DMS79 treated with DMSO at 0.1 percent for 48 hours (cell line): ENCODE measurements around the gene DHRS7B.
A peak's percentile ranks its signal among the peaks of the same experiment; 100 is the strongest.
"Not testable (repeated sequence)": the region's sequence is repeated elsewhere in the genome, so short reads cannot be mapped to it uniquely, and the experiment has no call there.

Experiments
- DNase-seq: peaks from one replicate; lab custom pipeline; 2025; lab: John Stamatoyannopoulos, UW

Gene DHRS7B

GRCh38 chr17:21209511-21210175 is 82.9 kb downstream of the DHRS7B start:
- peak; percentile 32 for DNase-seq

DNA sequence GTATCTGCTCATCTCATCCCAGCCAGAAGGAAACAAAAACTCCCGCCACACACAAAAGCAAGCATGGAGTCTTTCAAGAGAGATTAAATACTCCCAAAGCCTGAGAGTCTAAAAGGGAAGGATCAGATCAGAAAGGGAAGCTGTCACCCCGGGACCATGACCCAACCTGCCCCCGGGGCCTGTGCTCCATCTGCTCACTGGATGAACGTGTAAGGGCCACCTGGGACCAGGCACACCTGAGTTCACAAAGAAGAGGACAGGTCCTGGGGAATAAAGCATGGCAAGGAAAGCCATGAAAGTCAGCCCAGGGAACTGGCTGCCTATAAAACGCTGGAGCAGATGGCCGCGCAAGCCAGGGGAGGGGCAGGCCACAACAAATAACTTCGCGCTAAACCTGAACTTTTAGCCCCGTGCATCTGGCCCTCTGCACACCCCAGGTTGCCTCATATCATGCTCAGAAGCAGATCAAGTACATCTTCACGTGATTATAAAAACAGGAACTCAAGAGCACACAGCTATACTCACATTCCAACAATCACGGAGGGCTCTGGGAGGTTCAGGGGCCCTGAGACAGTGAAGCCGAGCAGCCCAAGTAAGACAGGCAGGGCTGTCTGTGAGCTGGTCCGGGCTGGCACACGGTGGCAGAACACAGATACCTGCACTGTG is 83.8 kb downstream of the DHRS7B start:
- DNase-seq: peak; percentile 36

DNA sequence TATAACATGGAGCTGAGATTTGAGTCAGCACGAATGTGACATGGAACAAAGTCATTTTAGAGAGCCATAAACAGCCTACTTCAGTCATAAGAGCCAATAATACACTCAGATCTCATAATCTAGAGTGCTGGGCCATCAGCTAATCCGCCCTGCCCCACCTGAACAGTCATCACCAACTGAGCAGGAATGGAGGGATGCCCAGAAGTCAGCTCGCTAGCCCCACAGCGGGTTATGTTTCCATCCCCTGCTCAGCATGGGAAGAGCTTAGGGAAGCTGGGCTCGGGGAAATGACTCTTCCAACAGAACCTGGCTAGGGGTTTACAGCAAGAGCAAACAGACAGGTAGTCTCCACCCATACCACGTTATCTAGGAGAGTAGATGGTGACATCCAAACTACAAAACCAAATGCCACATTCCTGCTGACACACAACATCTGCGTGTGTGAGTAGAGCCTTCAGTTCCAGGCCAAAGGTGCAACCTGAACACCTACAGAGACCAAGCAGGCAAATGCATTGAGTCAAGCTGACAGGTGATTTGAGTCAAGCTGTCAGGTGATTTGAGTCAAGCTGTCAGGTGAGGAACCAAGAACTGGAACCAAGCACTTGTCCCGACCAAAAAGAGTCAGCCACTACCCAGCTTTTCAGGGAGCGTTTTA is 85.2 kb downstream of the DHRS7B start:
- peak; percentile 6 for DNase-seq

- no peak for DNase-seq
Observed at GRCh38 chr17:21212826-21213637, 86.3 kb downstream of the DHRS7B start.

- DNase-seq: no peak
Observed at GRCh38 chr17:21213638-21214014, 86.9 kb downstream of the DHRS7B start.

DNA sequence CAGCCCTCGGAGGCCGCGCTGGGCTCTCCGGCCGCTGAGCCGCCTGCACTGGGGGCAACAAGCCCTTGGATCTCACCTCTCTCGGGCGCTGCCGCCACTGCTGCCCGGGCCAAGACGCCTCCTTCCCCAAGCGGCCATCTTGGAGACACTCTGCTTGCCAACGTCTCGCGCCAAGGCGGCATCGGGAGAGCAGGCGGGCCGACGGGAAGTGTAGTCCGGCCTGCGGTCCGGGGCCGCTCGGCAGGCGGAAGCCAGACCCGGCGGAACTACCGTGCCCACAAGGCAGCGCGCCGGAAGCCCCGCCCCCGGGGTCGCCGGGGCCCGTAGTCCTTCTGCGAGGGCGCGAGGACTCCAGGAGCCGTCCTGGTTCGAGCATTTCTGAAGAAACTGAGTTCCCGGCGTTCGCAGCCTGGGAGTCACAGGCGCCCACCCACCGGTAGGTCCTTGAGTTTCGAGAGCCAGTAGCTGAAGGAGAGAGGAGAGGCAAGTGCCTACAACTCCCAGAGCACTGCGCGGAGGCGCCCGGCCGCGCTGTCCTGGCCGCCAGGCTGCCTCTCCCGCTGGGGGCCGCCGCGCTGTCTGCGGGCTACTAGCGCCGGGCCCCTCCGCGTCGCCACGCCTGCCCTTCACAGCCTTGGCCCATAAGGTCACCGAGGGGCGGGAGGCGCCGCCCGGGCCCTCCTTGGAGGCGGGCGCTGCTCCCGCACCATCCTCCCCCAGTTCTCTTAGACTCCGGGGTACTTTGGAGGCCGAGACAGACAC is 87.4 kb downstream of the DHRS7B start, which contains the start of gene TMEM11:
Gene TMEM11 (minus strand): TSS at position 147 of the 762 bp plus-strand sequence. CDS start 9 bp downstream, at position 138.
- peak; percentile 57 for DNase-seq

GRCh38 chr17:21214777-21215541 is 88.2 kb downstream of the DHRS7B start:
- peak; percentile 22 for DNase-seq

- DNase-seq: no peak
Observed at GRCh38 chr17:21215935-21216334, 89.2 kb downstream of the DHRS7B start.

DNA sequence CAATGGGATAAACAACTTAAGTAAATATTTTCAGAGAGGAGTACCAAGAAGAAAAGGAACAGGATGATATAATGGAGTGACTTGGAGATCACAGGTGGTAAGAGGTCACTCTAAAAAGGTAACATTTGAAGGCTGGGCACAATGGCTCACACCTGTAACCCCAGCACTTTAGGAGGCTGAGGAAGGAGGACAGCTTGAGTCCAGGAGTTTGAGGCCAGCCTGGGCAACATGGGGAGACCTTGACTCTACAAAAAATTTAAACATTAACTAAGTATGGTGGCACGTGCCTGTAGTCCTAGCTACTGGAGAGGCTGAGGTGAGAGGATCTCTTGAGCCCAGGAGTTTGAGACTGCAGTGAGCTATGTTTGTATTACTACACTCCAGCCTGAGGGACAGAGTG is 90.6 kb downstream of the DHRS7B start:
- DNase-seq: no peak

DNA sequence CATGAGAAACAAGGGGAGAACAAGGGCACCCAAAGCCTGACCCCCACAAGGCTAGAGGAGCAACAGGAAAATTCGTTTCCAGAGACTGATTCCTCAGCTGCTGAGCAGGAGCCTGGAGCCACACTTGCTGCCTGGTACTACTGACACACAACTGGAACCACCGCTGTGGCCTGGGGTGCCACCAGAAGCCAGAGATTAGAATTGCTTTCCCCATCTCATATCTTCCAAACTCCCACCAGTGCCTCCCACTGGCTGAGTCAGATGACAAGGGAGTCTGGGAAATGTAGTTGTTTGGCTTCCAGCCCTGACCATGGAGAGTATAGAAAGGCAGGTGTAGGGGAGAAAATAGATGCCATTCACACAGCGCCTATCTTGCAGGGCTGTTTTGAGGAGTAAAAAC is 91.3 kb downstream of the DHRS7B start:
- no peak for DNase-seq

DNA sequence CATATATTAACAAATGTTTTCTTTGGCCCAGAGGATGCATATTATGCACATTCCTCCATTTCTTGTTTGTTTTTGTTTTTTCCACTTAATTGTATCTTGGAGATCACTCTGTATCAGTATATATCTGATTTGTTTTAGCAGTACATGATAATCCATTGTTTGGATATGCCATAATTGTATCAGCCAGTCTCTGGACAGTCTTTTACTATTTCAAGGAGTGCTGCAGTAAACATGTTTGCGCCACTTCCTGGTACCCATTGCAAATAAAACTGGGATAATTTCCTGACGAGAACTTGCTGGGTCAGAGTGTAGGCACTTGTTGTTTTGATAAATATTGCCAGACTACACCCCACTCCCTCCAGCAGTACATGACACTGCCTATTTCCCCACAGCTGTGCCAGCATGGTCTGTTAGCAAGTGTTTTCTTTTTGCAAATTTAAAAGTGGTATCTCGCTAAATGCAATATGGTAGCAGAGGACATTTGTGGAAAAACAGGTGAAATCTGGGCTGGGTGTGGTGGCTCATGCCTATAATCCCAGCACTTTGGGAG is 92.1 kb downstream of the DHRS7B start:
- no peak for DNase-seq

- no peak for DNase-seq
Observed at GRCh38 chr17:21223086-21223485, 96.3 kb downstream of the DHRS7B start.

DNA sequence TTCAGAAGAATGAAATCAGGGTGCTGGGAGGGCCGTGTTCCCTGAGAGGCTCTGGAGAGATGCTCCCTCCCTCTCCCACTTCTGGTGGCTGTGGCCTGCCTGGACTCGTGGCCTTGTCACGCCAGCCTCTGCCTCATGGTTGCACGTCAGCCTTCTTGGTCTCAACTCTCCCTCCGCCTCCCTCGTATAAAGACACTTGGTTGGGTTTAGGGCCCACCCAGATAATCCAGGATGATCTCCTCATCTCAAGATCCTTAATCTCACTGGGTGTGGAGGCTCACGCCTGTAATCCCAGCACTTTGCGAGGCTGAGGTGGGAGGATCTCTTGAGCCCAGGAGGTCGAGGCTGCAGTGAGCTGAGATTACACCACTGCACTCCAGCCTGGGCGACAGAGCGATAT is 100.5 kb downstream of the DHRS7B start:
- not testable (repeated sequence) for DNase-seq

GRCh38 chr17:21228111-21228510 is 101.3 kb downstream of the DHRS7B start:
- no peak for DNase-seq

- no peak for DNase-seq
Observed at GRCh38 chr17:21228845-21229244, 102.1 kb downstream of the DHRS7B start.

DNA sequence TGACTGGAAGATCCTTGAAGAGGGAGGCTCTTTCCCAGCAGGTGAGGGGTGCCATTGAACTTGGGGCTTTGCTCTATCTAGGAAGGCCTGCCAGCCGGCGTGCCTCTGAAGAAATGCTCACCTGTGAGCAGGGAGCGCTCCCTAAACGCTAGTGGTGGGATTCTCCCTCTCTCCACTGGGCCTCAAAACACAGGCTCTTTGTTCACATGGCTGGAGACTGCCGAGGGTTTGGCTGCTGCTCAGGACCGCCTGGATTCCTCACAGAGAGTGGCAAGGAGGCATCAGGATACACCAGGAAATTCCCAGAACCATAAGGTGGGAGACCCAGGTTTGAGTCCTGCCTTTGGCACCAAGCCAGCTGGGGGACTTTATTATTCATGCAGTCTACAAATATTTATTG is 104.8 kb downstream of the DHRS7B start:
- DNase-seq: no peak

GRCh38 chr17:21232033-21232749 is 105.4 kb downstream of the DHRS7B start:
- DNase-seq: no peak

- no peak for DNase-seq
Observed at GRCh38 chr17:21233581-21234347, 107.0 kb downstream of the DHRS7B start.

GRCh38 chr17:21235921-21236320 is 109.2 kb downstream of the DHRS7B start:
- DNase-seq: no peak
